Peyer's patch (tissue), 4 donors: Measurements from ENCODE around the gene WARS2. TPM values are rescaled to one million over a fixed set of nuclear protein-coding genes. Genes with fewer than 3 reads are reported as not detected.
A peak's percentile ranks its signal among the peaks of the same experiment; 100 is the strongest.

Experiments used
- DNase-seq, 3 donors: peaks; one replicate each; pipeline ENCODE4 v3.0.0-alpha.2; 2017 to 2019
- H3K27ac ChIP-seq, 4 donors: fragments of 200-600 bp; sonication (generic); one replicate each; pipeline ENCODE4 v1.5.1; 2016 to 2019
- H3K27me3 ChIP-seq, 2 donors: fragments of 200-600 bp; sonication (generic); one replicate each; pipeline ENCODE4 v1.5.1; 2019
- H3K36me3 ChIP-seq, 3 donors: fragments of 200-600 bp; sonication (generic); one replicate each; pipeline ENCODE4 v1.5.1; 2016 to 2019
- H3K4me1 ChIP-seq, 4 donors: fragments of 200-600 bp; sonication (generic); one replicate each; pipeline ENCODE4 v1.5.1; 2016 to 2019
- H3K4me3 ChIP-seq, 4 donors: fragments of 200-600 bp; sonication (generic); 1 replicate in 3 of 4; 2 replicates in 1 of 4; pipeline ENCODE4 v1.5.1; 2016 to 2019; ENCODE audit warnings: mild to moderate bottlenecking in 1 of 4
- H3K9me3 ChIP-seq, 4 donors: fragments of 200-600 bp; sonication (generic); one replicate each; pipeline ENCODE4 v1.5.1; 2016 to 2019; ENCODE audit warnings: mild to moderate bottlenecking in 1 of 4
- POLR2A ChIP-seq, 2 donors: fragments of 450-650 bp; IDR thresholded peaks; one replicate each; pipeline ENCODE4 v1.5.1; 2017; ENCODE audit warnings: antibody characterized with exemption in 2 of 2, mild to moderate bottlenecking in 2 of 2, moderate library complexity in 2 of 2
- total RNA-seq, 4 donors: library from RNA; depleted of rRNA; stranded (reverse); fragments of >200 nt; gene quantifications; one replicate each; pipeline ENCODE4 v1.1.0, GENCODE V29; 2016
- TF ChIP-seq, protein P1 (sequence below), 6 experiments: fragments of 450-650 bp in 4 of 6; fragments of 200-600 bp in 2 of 6; sonication (generic) in 1 of 6; IDR thresholded peaks; one replicate each; pipeline ENCODE4 v1.5.1; 2017 to 2019; ENCODE audit warnings: antibody characterized with exemption in 6 of 6, mild to moderate bottlenecking in 3 of 6, moderate library complexity in 1 of 6

The WARS2 gene
- total RNA-seq, 4 donors from 2014 or later: 7.5 to 20.6 (median 10.6) TPM

GRCh38 chr1:118987468-118988185 lies 152.8 kb downstream of the WARS2 start:
- Histone ChIP-seq H3K9me3 (peaks cover 0 to 24% (median 0%) of the 10 kb centered on the region in 4 donors), H3K27ac (no peak overlapping the region), H3K4me1 (peaks cover 0 to 40% (median 0%) of the 10 kb centered on the region in 4 donors), H3K27me3 (peaks cover 0 to 94% of the 10 kb centered on the region in 2 donors), H3K36me3 (no peaks in the 10 kb centered on the region), H3K4me3 (peak overlapping the region in 3 of 4 donors; percentile 16 to 40 (median 36))
- no peak for TF ChIP-seq POLR2A (IDR thresholded peaks at IDR 0.05)
- TF ChIP-seq, protein P1, sequence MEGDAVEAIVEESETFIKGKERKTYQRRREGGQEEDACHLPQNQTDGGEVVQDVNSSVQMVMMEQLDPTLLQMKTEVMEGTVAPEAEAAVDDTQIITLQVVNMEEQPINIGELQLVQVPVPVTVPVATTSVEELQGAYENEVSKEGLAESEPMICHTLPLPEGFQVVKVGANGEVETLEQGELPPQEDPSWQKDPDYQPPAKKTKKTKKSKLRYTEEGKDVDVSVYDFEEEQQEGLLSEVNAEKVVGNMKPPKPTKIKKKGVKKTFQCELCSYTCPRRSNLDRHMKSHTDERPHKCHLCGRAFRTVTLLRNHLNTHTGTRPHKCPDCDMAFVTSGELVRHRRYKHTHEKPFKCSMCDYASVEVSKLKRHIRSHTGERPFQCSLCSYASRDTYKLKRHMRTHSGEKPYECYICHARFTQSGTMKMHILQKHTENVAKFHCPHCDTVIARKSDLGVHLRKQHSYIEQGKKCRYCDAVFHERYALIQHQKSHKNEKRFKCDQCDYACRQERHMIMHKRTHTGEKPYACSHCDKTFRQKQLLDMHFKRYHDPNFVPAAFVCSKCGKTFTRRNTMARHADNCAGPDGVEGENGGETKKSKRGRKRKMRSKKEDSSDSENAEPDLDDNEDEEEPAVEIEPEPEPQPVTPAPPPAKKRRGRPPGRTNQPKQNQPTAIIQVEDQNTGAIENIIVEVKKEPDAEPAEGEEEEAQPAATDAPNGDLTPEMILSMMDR (IDR thresholded peaks at IDR 0.05): no peak
- DNase-seq: no peak

DNA sequence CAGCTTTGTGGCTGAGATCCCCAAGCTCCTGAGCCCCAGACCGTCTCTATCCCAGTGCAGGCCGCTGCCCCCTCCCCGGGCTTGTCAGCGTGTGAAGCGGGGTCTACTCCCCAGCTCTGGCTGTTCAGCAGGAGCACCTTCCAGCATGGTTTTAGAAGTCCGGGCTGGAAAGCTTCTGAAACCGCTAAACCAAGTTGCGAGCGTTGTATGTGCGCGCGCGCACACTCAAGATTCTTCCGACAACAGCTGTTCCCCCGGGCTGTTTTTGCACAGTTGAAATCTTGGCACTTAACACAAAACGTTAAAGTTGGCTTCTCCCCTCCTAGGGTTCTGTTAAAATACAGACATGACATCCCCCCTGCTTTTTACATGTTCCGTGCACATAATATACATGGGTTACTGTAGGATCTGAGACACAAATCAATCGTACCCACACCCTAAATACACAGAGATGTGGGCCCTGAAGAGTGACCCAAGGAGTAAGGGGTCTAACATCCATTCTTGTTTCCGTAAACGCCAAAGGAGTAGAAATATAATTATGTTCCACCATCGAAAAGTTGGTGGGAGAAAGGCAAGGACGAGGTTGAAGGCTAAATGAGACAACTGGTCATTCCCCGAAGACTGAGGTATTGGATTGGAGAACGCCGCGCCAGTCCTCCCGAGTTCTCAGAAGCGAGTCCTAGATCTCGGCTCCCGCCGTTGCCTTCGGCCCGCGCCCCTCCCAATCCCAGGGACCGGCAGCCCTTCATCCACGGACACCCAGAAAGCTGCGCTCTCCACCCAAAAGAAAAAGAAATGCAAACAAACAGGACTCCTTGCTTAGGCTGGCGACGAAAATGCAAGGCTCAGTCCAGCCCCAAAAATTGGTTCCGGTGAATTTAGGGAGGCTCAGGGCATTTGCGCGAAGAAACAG lies 153.6 kb downstream of the WARS2 start:
- Histone ChIP-seq H3K27me3 (peaks cover 0 to 86% of the 10 kb centered on the region in 2 donors), H3K36me3 (no peaks in the 10 kb centered on the region), H3K27ac (no peak overlapping the region), H3K4me3 (peak overlapping the region in 3 of 4 donors; percentile 16 to 40 (median 36)), H3K9me3 (peaks cover 0 to 24% (median 0%) of the 10 kb centered on the region in 4 donors), H3K4me1 (peaks cover 0 to 40% (median 0%) of the 10 kb centered on the region in 4 donors)
- no peak for TF ChIP-seq POLR2A (IDR thresholded peaks at IDR 0.05)
- TF ChIP-seq, protein P1 (IDR thresholded peaks at IDR 0.05): no peak
- no peak for DNase-seq

DNA sequence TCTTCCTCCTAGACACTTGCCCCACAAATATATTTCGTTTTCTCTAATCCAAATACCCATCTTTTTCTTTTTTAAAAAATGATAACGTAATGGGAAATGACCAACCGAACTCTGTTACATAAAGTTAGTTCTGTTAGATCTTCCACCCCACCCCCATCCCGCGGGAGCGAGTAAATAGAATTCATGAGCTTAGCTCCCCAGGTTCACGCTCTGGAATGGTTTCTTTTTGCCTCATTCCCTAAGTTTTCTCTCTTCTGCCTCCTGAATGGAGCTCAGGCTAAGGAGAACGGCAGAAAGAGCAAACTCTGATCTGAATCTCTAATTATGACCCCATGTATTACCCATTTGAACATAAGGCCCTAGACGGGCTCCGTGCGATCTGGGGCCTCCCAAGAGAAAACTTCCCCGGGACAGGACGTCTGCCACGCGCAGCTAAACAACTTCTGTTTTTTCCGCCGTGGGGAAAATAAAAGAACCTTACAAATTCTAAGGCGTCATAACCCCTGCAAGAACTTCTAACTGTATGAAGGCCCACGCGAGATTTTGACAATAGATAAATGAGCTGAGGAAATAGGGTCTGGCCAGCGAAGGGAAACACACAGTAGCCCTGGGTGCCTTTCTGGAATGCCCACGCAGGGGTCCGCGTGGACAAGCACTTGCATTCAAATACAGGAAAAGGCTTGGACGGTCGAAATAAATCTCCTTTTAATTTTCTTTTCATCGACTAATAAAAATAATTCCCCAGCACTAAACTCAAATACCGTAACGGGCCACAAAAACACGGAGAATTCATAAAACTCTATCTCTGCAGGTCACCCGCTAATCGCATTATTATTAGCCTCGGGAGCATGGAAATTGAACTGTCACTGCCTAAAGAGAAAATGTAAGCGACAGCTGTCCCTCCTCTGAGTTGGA lies 154.6 kb downstream of the WARS2 start:
- Histone ChIP-seq H3K9me3 (peaks cover 0 to 24% (median 0%) of the 10 kb centered on the region in 4 donors), H3K36me3 (no peaks in the 10 kb centered on the region), H3K4me3 (no peak overlapping the region), H3K27ac (no peak overlapping the region), H3K27me3 (peaks cover 0 to 89% of the 10 kb centered on the region in 2 donors), H3K4me1 (peaks cover 0 to 40% (median 0%) of the 10 kb centered on the region in 4 donors)
- no peak for DNase-seq
- TF ChIP-seq, protein P1 (IDR thresholded peaks at IDR 0.05): no peak
- TF ChIP-seq POLR2A (IDR thresholded peaks at IDR 0.05): no peak

DNA sequence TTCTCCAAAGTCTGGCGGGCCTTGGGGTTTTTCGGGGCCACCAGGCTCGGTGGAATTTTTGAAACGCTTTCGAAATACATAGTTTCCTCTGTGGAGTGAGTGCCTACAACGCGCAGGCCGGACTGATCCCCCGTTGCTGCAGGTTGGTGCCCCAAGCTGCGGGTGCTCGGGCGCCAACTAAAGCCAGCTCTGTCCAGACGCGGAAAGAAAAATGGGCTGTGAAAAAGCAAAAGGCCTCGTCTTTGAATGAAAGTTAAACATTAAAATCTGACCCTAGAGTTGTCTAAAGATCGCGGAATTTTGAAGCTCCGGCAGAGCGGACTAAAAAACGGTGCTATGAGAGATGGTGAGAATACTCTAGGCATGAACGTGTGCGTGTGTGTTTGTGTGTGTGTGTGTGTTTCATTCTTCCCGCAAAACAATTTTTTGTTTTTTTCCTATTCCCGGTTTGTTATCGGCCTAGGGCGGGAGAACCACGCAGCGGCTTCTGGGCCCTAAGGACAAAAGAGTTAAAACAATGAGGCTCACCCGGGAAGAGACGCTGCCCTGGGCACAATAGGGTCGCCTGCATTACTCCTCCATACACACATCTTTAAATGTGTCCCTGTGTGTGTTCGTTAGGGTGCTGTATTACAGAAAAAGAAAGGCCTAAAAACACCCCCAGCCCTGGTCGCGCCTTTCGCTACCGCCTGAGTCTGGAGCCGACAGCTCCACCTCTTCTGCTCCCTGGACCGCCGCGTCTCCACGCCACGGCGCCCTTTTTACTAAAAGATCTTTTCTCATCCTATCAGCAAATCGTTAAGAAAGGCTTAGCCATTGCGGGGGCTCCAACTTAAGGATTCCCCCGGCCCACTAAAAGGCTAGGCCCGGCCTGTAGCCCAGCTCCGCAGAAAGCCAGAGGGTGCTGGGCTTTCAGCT lies 155.5 kb downstream of the WARS2 start:
- Histone ChIP-seq H3K27ac (no peak overlapping the region), H3K4me1 (peaks cover 0 to 40% (median 0%) of the 10 kb centered on the region in 4 donors), H3K27me3 (peaks cover 0 to 88% of the 10 kb centered on the region in 2 donors), H3K9me3 (peaks cover 0 to 24% (median 0%) of the 10 kb centered on the region in 4 donors), H3K4me3 (peak overlapping the region in 2 of 4 donors; percentile 25 to 35), H3K36me3 (no peaks in the 10 kb centered on the region)
- TF ChIP-seq POLR2A (IDR thresholded peaks at IDR 0.05): no peak
- TF ChIP-seq, protein P1 (IDR thresholded peaks at IDR 0.05): no peak
- no peak for DNase-seq
